Activated CD4-positive, alpha-beta T cell treated with anti-CD3 and anti-CD28 coated beads, Interleukin-2, amount 10 ng/mL, durations not matched to agents 24 days and 14 days (primary cell): ENCODE results near the gene GSTA1. TPM values are rescaled to one million over a fixed set of nuclear protein-coding genes. Genes with fewer than 3 reads are reported as not detected.
"Not testable (repeated sequence)": the region's sequence is repeated elsewhere in the genome, so short reads cannot be mapped to it uniquely, and the experiment has no call there.

Experiments
- DNase-seq: peaks from one replicate; pipeline ENCODE4 v3.0.0; 2022
- H3K27ac Mint-ChIP-seq: one replicate; pipeline ENCODE4 v1.8.0; 2022; ENCODE audit warnings: mild to moderate bottlenecking, mixed read lengths
- H3K27me3 Mint-ChIP-seq: one replicate; pipeline ENCODE4 v1.8.0; 2022; ENCODE audit warnings: mixed read lengths
- H3K36me3 Mint-ChIP-seq: one replicate; pipeline ENCODE4 v1.8.0; 2022; ENCODE audit warnings: low read depth, mild to moderate bottlenecking, mixed read lengths
- H3K4me1 Mint-ChIP-seq: one replicate; pipeline ENCODE4 v1.8.0; 2021; ENCODE audit warnings: mixed read lengths
- H3K4me3 Mint-ChIP-seq: one replicate; pipeline ENCODE4 v1.8.0; 2022; ENCODE audit warnings: mild to moderate bottlenecking, moderate library complexity, mixed read lengths
- H3K9me3 Mint-ChIP-seq: one replicate; pipeline ENCODE4 v1.8.0; 2021; ENCODE audit warnings: mixed read lengths
- intact Hi-C: fragments of 100-400 bp; cut with micrococcal nuclease; formaldehyde crosslinking; loops from one replicate; pipeline ENCODE4 v1.15.1; 2023
- total RNA-seq: library from RNA; stranded (reverse); gene quantifications from 2 replicates; pipeline ENCODE4 v1.2.3, GENCODE V29; 2022

GSTA1 gene
- total RNA-seq, 1 donor from 2014 or later: not detected

DNA sequence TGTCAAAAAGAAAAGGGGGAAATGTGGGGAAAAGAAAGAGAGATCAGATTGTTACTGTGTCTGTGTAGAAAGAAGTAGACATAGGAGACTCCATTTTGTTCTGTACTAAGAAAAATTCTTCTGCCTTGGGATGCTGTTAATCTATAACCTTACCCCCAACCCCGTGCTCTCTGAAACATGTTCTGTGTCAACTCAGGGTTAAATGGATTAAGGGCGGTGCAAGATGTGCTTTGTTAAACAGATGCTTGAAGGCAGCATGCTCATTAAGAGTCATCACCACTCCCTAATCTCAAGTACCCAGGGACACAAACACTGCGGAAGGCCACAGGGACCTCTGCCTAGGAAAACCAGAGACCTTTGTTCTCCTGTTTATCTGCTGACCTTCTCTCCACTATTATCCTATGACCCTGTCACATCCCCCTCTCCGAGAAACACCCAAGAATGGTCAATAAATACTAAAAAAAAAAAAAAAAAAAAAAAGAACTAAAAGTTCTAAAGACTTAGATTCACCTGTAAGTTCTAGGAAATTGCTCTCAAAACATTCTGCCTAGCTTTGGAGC, 22.4 kb upstream of the GSTA1 start:
- H3K36me3 Mint-ChIP-seq, H3K27me3 Mint-ChIP-seq, H3K27ac Mint-ChIP-seq, H3K4me1 Mint-ChIP-seq, DNase-seq, H3K9me3 Mint-ChIP-seq, H3K4me3 Mint-ChIP-seq: not testable (repeated sequence)
- intact Hi-C loops: loop anchor here (2.0 kb wide), 1 partner anchor 39 kb away; no protein-coding TSS in a partner anchor

DNA sequence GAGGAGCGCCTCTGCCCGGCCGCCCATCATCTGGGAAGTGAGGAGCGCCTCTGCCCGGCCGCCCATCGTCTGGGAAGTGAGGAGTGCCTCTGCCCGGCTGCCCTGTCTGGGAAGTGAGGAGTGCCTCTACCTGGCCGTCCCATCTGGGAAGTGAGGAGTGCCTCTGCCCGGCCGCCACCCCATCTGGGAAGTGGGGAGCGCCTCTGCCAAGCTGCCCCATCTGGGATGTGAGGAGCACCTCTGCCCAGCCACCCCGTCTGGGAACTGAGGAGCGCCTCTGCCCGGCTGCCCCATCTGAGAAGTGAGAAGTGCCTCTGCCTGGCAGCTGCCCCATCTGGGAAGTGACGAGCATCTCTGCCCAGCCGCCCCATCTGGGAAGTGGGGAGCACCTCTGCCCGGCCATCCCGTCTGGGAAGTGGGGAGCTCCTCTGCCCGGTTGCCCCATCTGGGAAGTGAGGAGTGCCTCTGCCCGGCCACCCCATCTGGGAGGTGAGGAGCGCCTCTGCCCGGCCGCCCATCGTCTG, 21.7 kb upstream of the GSTA1 start:
- H3K9me3 Mint-ChIP-seq, H3K27me3 Mint-ChIP-seq, DNase-seq, H3K36me3 Mint-ChIP-seq, H3K27ac Mint-ChIP-seq, H3K4me1 Mint-ChIP-seq, H3K4me3 Mint-ChIP-seq, intact Hi-C loops: not testable (repeated sequence)

DNA sequence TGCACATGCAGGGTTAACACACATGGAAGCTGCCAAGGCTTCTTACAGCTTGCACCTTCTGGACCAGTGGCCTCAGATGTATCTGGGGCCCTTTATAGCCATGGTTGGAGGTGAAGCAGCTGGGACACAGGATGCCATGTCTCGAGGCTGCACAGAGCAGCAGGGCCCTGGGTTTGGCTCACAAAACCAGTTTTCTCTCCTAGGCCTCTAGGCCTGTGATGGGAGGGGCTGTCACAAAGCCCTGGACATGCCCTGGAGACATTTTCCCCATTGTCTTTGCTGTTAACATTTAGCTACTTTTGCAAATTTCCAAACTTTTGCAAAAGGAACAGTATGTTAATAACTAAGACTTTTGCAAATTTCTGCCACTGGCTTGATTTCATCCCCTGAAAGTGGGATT, 18.2 kb upstream of the GSTA1 start:
- H3K36me3 Mint-ChIP-seq: no peaks in the 10 kb centered on the region
- intact Hi-C loops: no loop called here
- no peaks in the 10 kb centered on the region for H3K27me3 Mint-ChIP-seq
- no peak for DNase-seq
- no peaks in the 10 kb centered on the region for H3K4me1 Mint-ChIP-seq
- H3K9me3 Mint-ChIP-seq: no peaks in the 10 kb centered on the region
- no peak overlapping the region for H3K27ac Mint-ChIP-seq
- no peak overlapping the region for H3K4me3 Mint-ChIP-seq

DNA sequence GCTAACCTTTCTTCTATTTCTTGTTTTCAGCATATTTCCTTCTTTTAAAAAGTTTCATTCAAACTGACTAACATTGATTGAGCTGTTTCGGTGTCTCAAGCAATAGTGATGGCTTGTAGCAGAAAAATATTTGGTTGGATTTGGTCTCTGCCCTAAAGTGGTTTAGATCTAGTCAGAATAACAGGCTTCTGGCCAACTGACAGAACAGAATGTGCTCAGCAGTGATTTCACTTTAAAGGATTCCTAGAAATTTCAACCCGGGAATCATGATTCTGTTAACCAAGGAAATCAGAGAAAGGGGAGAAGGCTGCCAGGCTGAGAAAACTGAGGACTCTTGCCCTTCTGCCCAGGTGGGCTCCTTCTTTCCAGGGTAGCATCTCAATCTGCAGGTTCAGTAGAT, 16.6 kb upstream of the GSTA1 start:
- Mint-ChIP-seq H3K36me3 (no peaks in the 10 kb centered on the region), H3K27ac (no peak overlapping the region)
- intact Hi-C loops: no loop called here

DNA sequence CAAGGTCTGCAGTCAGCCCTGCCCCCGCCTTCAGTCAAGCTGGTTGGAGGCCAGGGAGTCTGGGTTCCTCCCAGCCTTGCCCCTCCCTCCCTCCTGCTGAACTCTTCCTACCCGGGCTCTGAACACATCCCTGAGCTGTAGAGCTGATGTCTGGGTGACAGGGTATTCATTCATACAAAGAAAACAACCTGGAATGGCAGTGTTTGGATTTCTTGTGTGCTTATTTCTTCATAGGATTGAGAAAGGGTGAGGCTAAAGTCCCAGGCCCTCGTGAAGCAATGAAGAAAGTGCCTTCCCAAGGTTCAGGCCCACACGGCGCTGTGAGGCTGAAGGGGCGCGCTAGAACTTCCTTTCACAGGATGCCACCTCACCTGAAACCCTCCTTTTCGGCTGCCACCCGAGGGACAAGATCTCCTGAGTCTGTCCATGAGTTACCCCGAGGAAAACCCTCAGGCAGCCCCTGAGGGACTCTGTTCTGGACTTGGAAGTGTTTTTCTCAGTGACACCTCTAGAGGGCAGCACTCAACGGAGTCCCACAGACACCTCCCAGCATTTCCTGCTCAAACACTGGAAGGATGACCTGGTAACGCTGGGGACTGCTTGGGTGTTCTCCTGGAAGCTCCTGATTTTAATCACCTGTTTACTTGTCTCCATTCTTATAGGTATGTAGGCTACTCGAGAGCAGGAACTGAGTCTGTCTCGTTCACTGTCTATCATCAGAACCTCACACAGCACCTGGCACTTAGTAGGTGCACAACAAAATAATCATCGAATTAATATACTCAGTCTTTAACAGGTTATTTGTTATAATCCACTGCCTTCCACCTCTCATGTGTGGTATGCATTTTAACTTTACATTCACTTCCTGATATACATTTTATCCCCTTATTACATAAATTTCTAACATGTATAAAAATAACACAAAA, 11.8 kb upstream of the GSTA1 start:
- peaks cover 2% of the 10 kb centered on the region for H3K4me1 Mint-ChIP-seq
- H3K27ac Mint-ChIP-seq: peak overlapping the region; percentile 1
- intact Hi-C loops: loop anchor here (10.0 kb wide), 1 partner anchor 669 kb away; no protein-coding TSS in a partner anchor
- no peaks in the 10 kb centered on the region for H3K9me3 Mint-ChIP-seq
- no peaks in the 10 kb centered on the region for H3K27me3 Mint-ChIP-seq
- no peak overlapping the region for H3K4me3 Mint-ChIP-seq
- DNase-seq: peak; percentile 81
- no peaks in the 10 kb centered on the region for H3K36me3 Mint-ChIP-seq

More for the DNA sequence above, 16.6 kb upstream of the GSTA1 start:
- Mint-ChIP-seq H3K27me3 (no peaks in the 10 kb centered on the region), H3K9me3 (no peaks in the 10 kb centered on the region), H3K4me1 (peaks cover 2% of the 10 kb centered on the region), H3K4me3 (no peak overlapping the region)
- DNase-seq: no peak

DNA sequence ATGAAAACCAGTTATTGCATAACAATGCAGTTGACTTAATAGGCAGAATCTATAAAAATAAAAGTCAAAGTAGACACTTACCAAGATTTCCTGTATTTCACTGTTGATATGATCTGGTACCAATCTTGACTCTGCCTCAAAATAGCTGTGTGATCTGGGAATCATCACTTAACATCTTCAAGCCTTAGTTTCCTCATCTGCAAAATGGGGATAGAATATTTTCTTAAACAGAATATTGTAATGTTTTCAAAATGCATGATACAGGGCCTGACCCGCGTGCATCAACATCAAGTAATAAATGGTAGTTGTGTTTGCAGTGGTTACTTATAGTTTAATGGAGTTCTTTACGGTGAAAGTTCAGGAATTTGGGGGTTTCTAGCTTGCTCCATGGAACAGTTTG, 10.9 kb upstream of the GSTA1 start:
- not testable (repeated sequence) for DNase-seq, H3K4me3 Mint-ChIP-seq, H3K27me3 Mint-ChIP-seq, H3K27ac Mint-ChIP-seq, H3K36me3 Mint-ChIP-seq, H3K4me1 Mint-ChIP-seq, H3K9me3 Mint-ChIP-seq
- intact Hi-C loops: loop anchor here (10.0 kb wide), 1 partner anchor 670 kb away; no protein-coding TSS in a partner anchor

DNA sequence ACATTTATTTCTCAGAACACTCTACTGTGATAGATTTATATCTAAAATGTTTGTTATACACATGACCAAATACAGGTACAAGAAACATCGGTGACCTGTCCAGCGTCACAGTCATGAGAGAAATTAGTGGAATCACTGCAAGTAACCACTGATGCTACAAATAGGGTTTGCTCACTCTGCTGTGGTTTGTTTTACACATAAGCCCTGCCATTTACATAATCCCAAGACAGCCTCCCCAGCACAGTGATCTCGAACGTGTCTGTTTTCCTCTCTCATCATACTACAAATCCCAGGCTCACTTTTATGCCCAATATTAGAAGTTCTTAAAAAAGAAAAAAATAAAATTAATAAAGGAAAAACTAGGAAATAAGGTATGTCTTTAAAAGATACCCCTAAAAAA, 6.2 kb upstream of the GSTA1 start:
- DNase-seq, H3K4me3 Mint-ChIP-seq, H3K4me1 Mint-ChIP-seq, H3K36me3 Mint-ChIP-seq, H3K27ac Mint-ChIP-seq, H3K27me3 Mint-ChIP-seq, H3K9me3 Mint-ChIP-seq: not testable (repeated sequence)
- intact Hi-C loops: loop anchor here (10.0 kb wide), 1 partner anchor 675 kb away; no protein-coding TSS in a partner anchor

DNA sequence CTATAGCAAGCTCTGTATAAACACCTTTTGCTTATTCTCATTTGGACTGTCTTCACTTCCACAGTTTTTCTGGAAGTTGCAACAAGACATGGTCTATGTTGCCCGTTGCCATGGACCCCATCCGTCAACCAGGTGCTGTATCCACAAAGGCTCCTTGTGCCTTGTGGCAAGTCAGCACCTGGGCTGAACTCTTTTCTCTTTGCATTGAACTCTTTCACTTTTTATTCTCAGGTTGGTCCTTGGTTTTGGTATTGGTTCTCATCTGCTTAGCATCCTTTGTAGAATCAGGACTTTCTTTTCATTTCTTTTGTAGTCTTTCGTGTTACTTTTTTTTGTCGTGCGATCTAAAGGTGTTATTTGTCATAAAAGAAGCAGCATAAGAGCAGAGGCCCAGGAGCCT, 5.0 kb upstream of the GSTA1 start:
- H3K27ac Mint-ChIP-seq: no peak overlapping the region
- H3K27me3 Mint-ChIP-seq: peaks cover 10% of the 10 kb centered on the region
- H3K4me3 Mint-ChIP-seq: no peak overlapping the region
- intact Hi-C loops: no loop called here
- no peaks in the 10 kb centered on the region for H3K36me3 Mint-ChIP-seq
- no peak for DNase-seq
- H3K9me3 Mint-ChIP-seq: no peaks in the 10 kb centered on the region
- H3K4me1 Mint-ChIP-seq: no peaks in the 10 kb centered on the region

DNA sequence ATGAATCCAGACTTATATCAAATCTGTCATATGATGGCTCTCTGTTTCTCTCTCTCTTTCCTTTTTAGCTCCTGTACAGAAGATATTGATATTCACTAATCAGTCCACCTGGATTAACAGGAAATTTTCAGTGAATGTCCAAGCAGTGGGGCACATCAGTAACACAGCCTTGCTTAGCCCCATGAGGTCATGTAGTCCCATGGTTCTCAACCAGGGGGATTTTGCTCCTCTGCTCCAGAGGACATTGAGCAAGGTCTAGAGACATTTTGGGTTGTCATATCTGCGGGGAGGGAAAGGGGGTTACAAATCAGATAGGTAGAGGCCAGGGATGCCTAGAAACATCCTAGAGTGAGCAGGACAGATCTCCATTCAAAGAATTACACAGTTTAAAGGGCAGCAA, 810 bp downstream of the GSTA1 start:
- Mint-ChIP-seq H3K4me3 (no peak overlapping the region), H3K9me3 (no peaks in the 10 kb centered on the region), H3K27me3 (peaks cover 18% of the 10 kb centered on the region), H3K36me3 (no peaks in the 10 kb centered on the region), H3K27ac (no peak overlapping the region), H3K4me1 (no peaks in the 10 kb centered on the region)
- intact Hi-C loops: no loop called here
- DNase-seq: no peak

DNA sequence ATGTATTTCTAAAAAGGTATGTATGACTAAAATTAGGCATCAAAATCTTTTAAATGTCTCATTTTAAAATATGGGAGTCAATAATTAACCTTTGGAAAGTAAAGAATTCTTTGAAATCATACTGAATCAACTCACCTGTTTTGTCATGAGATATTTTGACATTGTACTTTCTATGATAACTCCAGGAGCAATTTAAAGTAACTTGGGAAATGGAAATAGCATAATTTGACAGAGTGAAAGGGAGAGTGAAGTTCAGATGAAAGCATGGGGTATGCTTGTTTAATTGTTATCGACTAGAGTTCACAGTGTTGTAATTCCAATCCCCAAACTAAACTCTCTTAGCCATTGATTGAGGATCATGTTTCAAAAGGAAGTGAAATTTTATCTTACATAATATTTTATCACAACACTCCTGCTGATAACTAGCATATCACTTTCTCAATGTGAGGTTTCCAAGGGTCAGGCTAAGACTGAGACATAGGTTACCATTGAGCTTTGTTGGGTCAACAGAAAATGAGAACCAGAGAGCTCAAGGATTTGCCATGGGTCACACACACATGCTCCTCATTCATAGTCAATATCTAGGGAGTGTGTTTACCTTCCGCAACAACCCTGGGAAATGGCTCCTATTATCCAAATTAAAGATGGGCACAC, 2.3 kb downstream of the GSTA1 start:
- Mint-ChIP-seq H3K36me3 (no peaks in the 10 kb centered on the region), H3K27ac (no peak overlapping the region), H3K27me3 (peaks cover 23% of the 10 kb centered on the region), H3K9me3 (no peaks in the 10 kb centered on the region), H3K4me1 (no peaks in the 10 kb centered on the region), H3K4me3 (no peak overlapping the region)
- intact Hi-C loops: no loop called here
- DNase-seq: no peak

DNA sequence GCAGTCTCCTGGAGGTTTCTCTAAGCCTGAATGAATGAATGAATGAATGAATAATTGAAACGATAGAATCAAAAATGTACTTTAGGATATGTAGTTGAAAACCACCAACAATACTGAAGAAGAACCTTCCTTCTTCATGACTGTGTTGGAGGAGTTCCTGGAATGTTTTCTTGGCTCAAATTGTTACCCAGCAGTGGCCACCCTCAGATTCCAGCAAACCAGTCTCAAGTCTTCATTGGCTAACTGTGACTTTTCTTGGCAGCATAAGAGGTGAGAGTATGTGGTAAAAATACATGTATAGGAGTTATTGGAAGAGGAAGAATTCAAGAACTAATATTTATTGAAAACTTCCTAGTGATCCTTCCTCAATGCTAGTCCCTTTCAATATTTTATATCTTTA, 4.3 kb downstream of the GSTA1 start:
- H3K36me3 Mint-ChIP-seq, intact Hi-C loops, H3K9me3 Mint-ChIP-seq, DNase-seq, H3K4me1 Mint-ChIP-seq, H3K4me3 Mint-ChIP-seq, H3K27ac Mint-ChIP-seq: not testable (repeated sequence)
- peaks cover 19% of the 10 kb centered on the region for H3K27me3 Mint-ChIP-seq

DNA sequence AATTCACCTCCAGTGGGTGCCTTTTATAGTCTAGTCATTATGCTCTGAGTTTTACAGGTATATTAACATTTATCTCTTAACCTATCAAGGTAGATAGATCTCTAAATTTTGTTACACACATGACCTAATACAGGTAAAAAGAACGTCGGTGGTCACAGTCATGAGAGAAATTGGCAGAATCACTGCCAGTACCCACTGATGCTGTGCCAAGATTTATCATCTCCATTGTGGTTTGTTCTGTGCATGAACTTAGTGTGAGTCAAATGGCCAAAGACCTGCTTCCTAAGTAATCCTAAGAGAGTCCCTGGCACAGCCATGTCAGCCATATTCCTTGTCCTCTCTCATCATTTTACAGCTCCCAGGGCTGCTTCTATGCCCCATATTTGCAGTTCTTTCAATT, 9.2 kb downstream of the GSTA1 start:
- H3K4me1 Mint-ChIP-seq, H3K36me3 Mint-ChIP-seq, H3K27me3 Mint-ChIP-seq, DNase-seq, H3K27ac Mint-ChIP-seq, H3K4me3 Mint-ChIP-seq, H3K9me3 Mint-ChIP-seq, intact Hi-C loops: not testable (repeated sequence)

DNA sequence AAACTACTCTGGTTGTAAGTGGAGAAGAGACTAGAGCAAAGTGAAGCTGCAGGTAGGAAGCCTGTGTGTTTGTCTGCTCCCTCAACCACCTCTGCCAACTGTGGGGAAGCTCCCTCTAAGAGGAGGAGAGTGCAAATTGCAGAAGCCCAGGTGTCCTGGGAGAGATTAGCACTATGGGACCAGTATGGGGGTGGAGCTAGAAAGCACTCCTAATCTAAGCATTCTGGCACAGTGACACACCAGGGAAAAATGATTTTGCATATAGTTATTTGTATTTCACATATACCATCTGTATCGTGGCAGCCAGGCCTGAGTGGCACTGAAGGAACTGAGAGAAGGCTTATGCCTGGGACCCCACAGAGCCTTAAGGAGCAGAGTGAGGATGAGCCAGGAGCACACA, 12.8 kb downstream of the GSTA1 start:
- peaks cover under 1% of the 10 kb centered on the region for H3K9me3 Mint-ChIP-seq
- no peaks in the 10 kb centered on the region for H3K36me3 Mint-ChIP-seq
- no peaks in the 10 kb centered on the region for H3K4me1 Mint-ChIP-seq
- DNase-seq: no peak
- no peak overlapping the region for H3K4me3 Mint-ChIP-seq
- peaks cover 2% of the 10 kb centered on the region for H3K27me3 Mint-ChIP-seq
- intact Hi-C loops: no loop called here
- no peak overlapping the region for H3K27ac Mint-ChIP-seq

DNA sequence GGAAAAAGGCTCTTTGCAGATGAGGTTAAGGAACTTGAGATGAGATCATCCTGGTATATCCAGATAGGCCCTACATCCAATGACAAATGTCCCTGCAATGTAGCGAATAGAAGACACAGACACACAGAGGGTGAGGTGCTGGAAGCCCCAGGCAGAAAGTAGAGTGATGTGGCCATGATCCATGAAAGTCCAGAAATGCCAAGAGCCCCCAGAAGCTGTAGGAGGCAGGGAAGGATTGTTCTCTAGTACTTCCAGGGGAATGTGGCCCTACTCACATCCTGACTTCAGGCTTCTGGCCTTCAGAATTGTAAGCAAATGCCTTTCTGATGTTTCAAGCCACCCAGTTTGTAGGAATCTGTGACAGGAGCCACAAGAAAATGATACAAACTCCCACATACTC, 14.0 kb downstream of the GSTA1 start:
- DNase-seq, H3K4me3 Mint-ChIP-seq, H3K36me3 Mint-ChIP-seq, H3K4me1 Mint-ChIP-seq, H3K9me3 Mint-ChIP-seq, intact Hi-C loops, H3K27ac Mint-ChIP-seq, H3K27me3 Mint-ChIP-seq: not testable (repeated sequence)
